GM12891 (cell line): ENCODE results near the gene HCN4.

ENCODE experiments used
- DNase-seq: peaks from one replicate; pipeline ENCODE4 v3.0.0; 2011; ENCODE audit warnings: low spot score; ENCODE audit not compliant: insufficient read length
- FAIRE-seq: peaks from 2 replicates; lab custom pipeline; 2011; peaks lifted over from hg19 to GRCh38; lab: Jason Lieb, UNC
- PAX5 ChIP-seq: IDR thresholded peaks from 2 replicates; pipeline ENCODE4 v1.6.1; 2011; ENCODE audit warnings: low read length, moderate library complexity, mild to moderate bottlenecking; ENCODE audit not compliant: insufficient read depth, severe bottlenecking
- POLR2A ChIP-seq: IDR thresholded peaks from 2 replicates; pipeline ENCODE4 v1.6.1; 2011; ENCODE audit warnings: low read depth, low read length, control low read depth
- POLR2AphosphoS5 ChIP-seq: IDR thresholded peaks from 2 replicates; pipeline ENCODE4 v1.6.1; 2011; ENCODE audit warnings: low read depth, low read length, control low read depth
- POU2F2 ChIP-seq: IDR thresholded peaks from 2 replicates; pipeline ENCODE4 v1.6.1; 2011; ENCODE audit warnings: low read depth, mild to moderate bottlenecking, control low read depth, low read length, moderate library complexity
- SPI1 ChIP-seq: IDR thresholded peaks from 2 replicates; pipeline ENCODE4 v1.6.1; 2011; ENCODE audit warnings: low read depth, low read length, control low read depth
- TAF1 ChIP-seq: IDR thresholded peaks from 2 replicates; pipeline ENCODE4 v1.6.1; 2011; ENCODE audit warnings: low read depth, low read length, control low read depth

HCN4 gene

GRCh38 chr15:73391128-73391872 is 22.5 kb upstream of the HCN4 start:
- TF ChIP-seq SPI1 (no peak), TAF1 (no peak), POU2F2 (no peak), PAX5 (no peak)
- FAIRE-seq (no peak), DNase-seq (no peak)

DNA sequence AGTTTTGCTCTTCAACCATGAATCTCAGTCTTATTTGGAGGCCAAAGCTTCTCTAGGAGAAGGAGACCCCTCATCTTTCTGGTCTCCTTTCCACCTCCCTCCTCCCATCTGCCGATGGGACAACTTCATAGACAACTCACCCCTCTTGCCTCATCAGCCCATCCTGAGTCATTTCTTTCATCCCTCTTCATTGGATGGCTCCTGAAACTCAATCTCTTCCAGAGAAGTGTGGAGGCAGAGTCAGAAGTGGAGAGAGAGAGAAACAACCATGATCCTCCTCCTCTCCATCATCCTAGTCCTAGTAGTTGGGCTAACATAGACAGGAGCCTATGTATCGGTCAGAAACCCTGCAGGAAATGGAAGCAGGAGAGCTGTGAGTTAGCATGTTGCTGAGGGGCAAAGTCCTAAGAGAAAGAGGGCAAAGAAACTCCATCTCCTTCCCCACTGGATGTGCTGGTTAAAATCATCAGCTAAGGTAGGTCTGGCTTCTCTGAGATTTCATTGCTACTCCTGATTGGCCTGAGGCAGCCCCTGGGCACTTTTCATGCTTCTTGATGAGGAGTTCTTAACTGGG is 21.3 kb upstream of the HCN4 start:
- no peak for TF ChIP-seq SPI1
- DNase-seq (no peak), FAIRE-seq (no peak)

DNA sequence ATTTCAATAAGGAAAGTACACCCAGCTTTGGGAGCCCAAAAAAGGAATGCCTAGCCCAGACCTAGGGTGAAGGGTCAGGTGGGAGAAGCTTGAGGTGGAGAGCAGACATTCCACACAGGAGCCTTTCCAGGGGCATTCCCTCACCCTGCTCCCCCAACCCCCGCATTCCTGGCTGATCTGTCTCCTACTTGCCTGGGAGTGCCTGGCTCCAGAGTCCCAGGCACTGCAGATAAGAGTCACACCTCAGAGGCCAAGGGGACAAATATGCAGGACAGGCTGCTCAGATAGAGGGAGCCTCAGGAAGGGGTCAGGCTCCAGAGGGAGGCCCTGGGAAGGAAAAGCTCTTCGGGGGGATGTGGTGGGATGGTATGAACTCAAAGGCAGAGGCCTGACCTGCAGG is 20.8 kb upstream of the HCN4 start:
- DNase-seq, result no peak
- no peak for FAIRE-seq
- no peak for TF ChIP-seq SPI1
- no peak for TF ChIP-seq TAF1
- TF ChIP-seq POLR2A, result no peak
- no peak for TF ChIP-seq POU2F2
- TF ChIP-seq PAX5, result no peak
- no peak for TF ChIP-seq POLR2AphosphoS5

DNA sequence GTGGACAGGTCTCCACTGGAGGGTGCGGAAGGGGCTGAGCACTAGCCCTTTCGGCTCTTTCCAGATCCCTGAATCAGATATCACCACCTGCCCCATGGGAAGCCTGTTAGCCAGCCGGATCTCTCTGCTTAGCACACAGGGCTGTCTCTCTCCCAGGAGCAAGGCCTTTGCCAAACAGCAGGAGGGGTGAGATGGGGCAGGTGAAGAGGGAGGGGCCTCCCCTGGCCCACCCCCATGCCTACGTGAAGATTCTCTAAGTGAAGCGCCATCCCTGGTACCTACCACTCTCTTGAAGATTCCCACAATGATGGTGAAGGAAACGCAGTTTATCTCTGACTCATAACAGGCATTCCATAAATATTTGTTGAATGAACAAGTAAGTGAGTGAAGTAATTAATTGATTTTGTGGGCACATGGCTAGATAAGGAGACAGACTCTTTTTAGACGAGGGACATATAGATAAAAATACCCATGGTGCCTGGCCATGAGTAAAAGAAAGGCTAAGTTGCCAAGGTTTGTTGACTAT is 19.6 kb upstream of the HCN4 start:
- no peak for DNase-seq
- no peak for FAIRE-seq
- no peak for TF ChIP-seq SPI1
- TF ChIP-seq POU2F2, result no peak
- no peak for TF ChIP-seq POLR2AphosphoS5
- TF ChIP-seq POLR2A, result no peak
- no peak for TF ChIP-seq TAF1
- TF ChIP-seq PAX5, result no peak

- no peak for DNase-seq
Measured at GRCh38 chr15:73387507-73388255, 18.9 kb upstream of the HCN4 start.

GRCh38 chr15:73386886-73387506 is 18.2 kb upstream of the HCN4 start:
- no peak for FAIRE-seq
- TF ChIP-seq TAF1 (no peak), PAX5 (no peak), POLR2A (no peak)
- DNase-seq, result no peak

More at GRCh38 chr15:73387507-73388255, 18.9 kb upstream of the HCN4 start:
- no peak for FAIRE-seq
- TF ChIP-seq PAX5, result no peak
- no peak for TF ChIP-seq TAF1
- TF ChIP-seq SPI1, result no peak
- TF ChIP-seq POLR2AphosphoS5, result no peak
- TF ChIP-seq POU2F2, result no peak
- TF ChIP-seq POLR2A, result no peak

- no peak for DNase-seq
- no peak for TF ChIP-seq TAF1
- no peak for TF ChIP-seq POU2F2
- no peak for TF ChIP-seq POLR2AphosphoS5
- TF ChIP-seq POLR2A, result no peak
- no peak for TF ChIP-seq SPI1
- TF ChIP-seq PAX5, result no peak
- FAIRE-seq, result no peak
Measured at GRCh38 chr15:73386238-73386637, 17.5 kb upstream of the HCN4 start.

DNA sequence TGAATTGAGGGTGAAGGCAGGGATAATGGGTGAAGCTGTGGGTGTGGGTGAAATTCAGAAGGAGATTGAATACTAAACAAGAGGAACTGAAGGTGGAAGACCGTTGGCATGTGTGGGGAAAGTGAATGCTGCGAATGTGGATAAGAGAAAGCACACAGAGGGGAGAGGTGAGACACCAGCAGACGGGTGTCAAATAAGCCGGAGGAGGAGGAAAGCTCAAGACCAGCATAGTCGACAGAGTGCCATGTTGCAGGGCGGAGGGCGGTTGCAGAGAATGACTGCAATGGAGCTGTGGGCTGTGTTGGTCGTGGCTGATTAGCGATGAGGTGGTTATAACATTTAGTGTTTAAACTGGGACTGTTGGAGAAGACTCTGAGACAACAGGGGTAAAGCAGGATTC is 16.4 kb upstream of the HCN4 start:
- no peak for TF ChIP-seq POLR2AphosphoS5
- no peak for TF ChIP-seq POU2F2
- TF ChIP-seq TAF1, result no peak
- TF ChIP-seq PAX5, result no peak
- TF ChIP-seq SPI1, result no peak
- TF ChIP-seq POLR2A, result no peak
- DNase-seq (no peak), FAIRE-seq (no peak)

- FAIRE-seq, result no peak
- TF ChIP-seq POLR2AphosphoS5 (no peak), SPI1 (no peak), PAX5 (no peak)
- DNase-seq, result no peak
Measured at GRCh38 chr15:73383310-73384189, 14.8 kb upstream of the HCN4 start.
